GM23338 (cell line): Measurements from ENCODE around the gene MED13L.

Experiments used
- TF ChIP-seq, protein P1 (sequence below), 2 experiments: fragments of 200-600 bp in 1 of 2; sonication (generic) in 1 of 2; conservative IDR thresholded peaks; 2 replicates each; pipeline versions ENCODE4 v1.5.1 to v1.6.1; 2016 to 2017; ENCODE audit warnings: antibody characterized with exemption in 2 of 2, low read depth in 2 of 2, mild to moderate bottlenecking in 2 of 2, moderate library complexity in 1 of 2
- TF ChIP-seq, protein P2 (sequence below): IDR thresholded peaks from 2 replicates; pipeline ENCODE4 v1.6.1; 2016; ENCODE audit warnings: antibody characterized with exemption

DNA sequence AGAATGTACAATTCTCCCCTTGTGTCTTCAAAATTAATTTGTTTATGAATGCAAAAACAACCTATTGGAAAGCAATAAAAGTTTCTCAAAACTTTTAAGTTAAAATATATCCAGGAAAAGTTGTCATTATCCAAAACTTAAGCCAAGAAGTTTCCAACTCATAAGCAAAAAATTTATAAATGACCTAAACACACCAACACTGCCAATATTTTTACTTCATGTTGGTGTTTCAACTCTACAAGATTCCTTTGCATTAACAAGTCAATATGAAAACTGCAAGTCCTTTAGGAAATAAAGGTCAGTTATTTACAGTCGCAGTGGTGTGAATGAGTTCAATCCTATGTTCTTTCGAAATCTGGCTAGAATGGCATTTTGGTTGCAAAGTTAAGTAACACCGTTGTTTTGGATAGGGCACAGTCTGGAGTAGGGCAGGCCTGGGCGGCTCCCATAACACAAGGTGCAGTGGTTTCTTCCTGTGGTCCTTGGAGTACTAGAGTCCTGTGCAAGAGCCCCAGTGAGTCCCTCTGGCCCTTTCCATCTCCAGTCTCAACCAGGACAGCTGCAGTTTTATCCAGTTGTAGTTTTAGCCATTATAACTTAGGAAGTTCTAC, 151.4 kb downstream of the MED13L start:
- TF ChIP-seq, protein P1, sequence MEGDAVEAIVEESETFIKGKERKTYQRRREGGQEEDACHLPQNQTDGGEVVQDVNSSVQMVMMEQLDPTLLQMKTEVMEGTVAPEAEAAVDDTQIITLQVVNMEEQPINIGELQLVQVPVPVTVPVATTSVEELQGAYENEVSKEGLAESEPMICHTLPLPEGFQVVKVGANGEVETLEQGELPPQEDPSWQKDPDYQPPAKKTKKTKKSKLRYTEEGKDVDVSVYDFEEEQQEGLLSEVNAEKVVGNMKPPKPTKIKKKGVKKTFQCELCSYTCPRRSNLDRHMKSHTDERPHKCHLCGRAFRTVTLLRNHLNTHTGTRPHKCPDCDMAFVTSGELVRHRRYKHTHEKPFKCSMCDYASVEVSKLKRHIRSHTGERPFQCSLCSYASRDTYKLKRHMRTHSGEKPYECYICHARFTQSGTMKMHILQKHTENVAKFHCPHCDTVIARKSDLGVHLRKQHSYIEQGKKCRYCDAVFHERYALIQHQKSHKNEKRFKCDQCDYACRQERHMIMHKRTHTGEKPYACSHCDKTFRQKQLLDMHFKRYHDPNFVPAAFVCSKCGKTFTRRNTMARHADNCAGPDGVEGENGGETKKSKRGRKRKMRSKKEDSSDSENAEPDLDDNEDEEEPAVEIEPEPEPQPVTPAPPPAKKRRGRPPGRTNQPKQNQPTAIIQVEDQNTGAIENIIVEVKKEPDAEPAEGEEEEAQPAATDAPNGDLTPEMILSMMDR (conservative IDR thresholded peaks at IDR 0.05; ENCODE audit: low read depth in 2 of 2): no peak
- TF ChIP-seq, protein P2, sequence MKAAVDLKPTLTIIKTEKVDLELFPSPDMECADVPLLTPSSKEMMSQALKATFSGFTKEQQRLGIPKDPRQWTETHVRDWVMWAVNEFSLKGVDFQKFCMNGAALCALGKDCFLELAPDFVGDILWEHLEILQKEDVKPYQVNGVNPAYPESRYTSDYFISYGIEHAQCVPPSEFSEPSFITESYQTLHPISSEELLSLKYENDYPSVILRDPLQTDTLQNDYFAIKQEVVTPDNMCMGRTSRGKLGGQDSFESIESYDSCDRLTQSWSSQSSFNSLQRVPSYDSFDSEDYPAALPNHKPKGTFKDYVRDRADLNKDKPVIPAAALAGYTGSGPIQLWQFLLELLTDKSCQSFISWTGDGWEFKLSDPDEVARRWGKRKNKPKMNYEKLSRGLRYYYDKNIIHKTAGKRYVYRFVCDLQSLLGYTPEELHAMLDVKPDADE: no peak
